Left lung (tissue), 10 donors: Measurements from ENCODE around the gene MLLT3. TPM values are rescaled to one million over a fixed set of nuclear protein-coding genes. Genes with fewer than 3 reads are reported as not detected.

ENCODE experiments used
- ATAC-seq: fragments of 200-7000 bp; cut with Tn5 transposase; one replicate; pipeline ENCODE4 v1.9.1; 2020; ENCODE audit warnings: moderate library complexity
- DNase-seq, 4 donors: peaks; one replicate each; pipeline ENCODE4 v3.0.0-alpha.2; 2013 to 2020
- H3K27ac ChIP-seq, 2 donors: fragments of 200-600 bp; sonication (generic) in 1 of 2; one replicate each; pipeline versions ENCODE4 v1.5.0 to v1.8.0; 2020 to 2021
- H3K27me3 ChIP-seq, 2 donors: fragments of 200-600 bp; sonication (generic) in 1 of 2; one replicate each; pipeline versions ENCODE4 v1.5.0 to v1.8.0; 2020 to 2021
- H3K36me3 ChIP-seq, 2 donors: fragments of 200-600 bp; sonication (generic) in 1 of 2; one replicate each; pipeline versions ENCODE4 v1.5.0 to v1.8.0; 2020 to 2021
- H3K4me1 ChIP-seq, 2 donors: fragments of 200-600 bp; one replicate each; pipeline ENCODE4 v1.8.0; 2021
- H3K4me3 ChIP-seq, 2 donors: fragments of 200-600 bp; sonication (generic) in 1 of 2; one replicate each; pipeline versions ENCODE4 v1.5.0 to v1.8.0; 2020 to 2021; ENCODE audit warnings: mild to moderate bottlenecking in 1 of 2
- H3K9me3 ChIP-seq, 2 donors: fragments of 200-600 bp; sonication (generic) in 1 of 2; one replicate each; pipeline versions ENCODE4 v1.5.0 to v1.8.0; 2020 to 2021
- CTCF ChIP-seq, 2 donors: fragments of 200-600 bp; sonication (generic) in 1 of 2; IDR thresholded peaks; one replicate each; pipeline versions ENCODE4 v1.5.0 to v1.8.0; 2021; ENCODE audit warnings: antibody characterized with exemption in 2 of 2
- intact Hi-C, 2 donors: fragments of 100-400 bp; cut with DNase I; formaldehyde crosslinking; loops; one replicate each; pipeline versions ENCODE4 v1.11.2 to v1.14.2; 2022
- polyA plus RNA-seq, 6 donors: library from polyadenylated mRNA; unstranded; fragments of 120-200 nt; gene quantifications; one replicate each; pipeline ENCODE4 v1.2.1, GENCODE V29; 2013; ENCODE audit not compliant: insufficient read length in 6 of 6
- total RNA-seq, 2 donors: library from RNA; stranded (reverse); fragmentation: NEBNext Ultra II Directional; extraction: Animal tissue kit (Norgen Biotek cat#: 25700); gene quantifications; one replicate each; pipeline ENCODE4 v1.2.1, GENCODE V29; 2021
- donor health status: DM: no; HTN: yes; CAD: no.
- donor health status: DM: no; HTN: no; CAD: no.

Gene MLLT3
- total and polyA plus RNA-seq, 8 donors = 17.0 to 38.2 (median 32.5) TPM

- H3K4me3 ChIP-seq = no peak overlapping the region
- H3K27ac ChIP-seq = no peak overlapping the region
- H3K27me3 ChIP-seq = no peaks in the 10 kb centered on the region
- intact Hi-C loops = no loop called here
- no peak for TF ChIP-seq CTCF (IDR thresholded peaks at IDR 0.05)
- H3K9me3 ChIP-seq = no peaks in the 10 kb centered on the region
- no peak for ATAC-seq
- no peaks in the 10 kb centered on the region for H3K4me1 ChIP-seq
- DNase-seq = no peak
- H3K36me3 ChIP-seq = no peaks in the 10 kb centered on the region
These were observed 29.6 kb upstream of the MLLT3 start for GRCh38 chr9:20651939-20652338.

GRCh38 chr9:20650750-20651299 is 28.5 kb upstream of the MLLT3 start:
- intact Hi-C loops = no loop called here
- Histone ChIP-seq H3K36me3 (no peaks in the 10 kb centered on the region), H3K27ac (no peak overlapping the region), H3K9me3 (no peaks in the 10 kb centered on the region), H3K4me3 (no peak overlapping the region), H3K4me1 (no peaks in the 10 kb centered on the region), H3K27me3 (no peaks in the 10 kb centered on the region)
- ATAC-seq (no peak), DNase-seq (no peak)
- TF ChIP-seq CTCF (IDR thresholded peaks at IDR 0.05) = no peak

DNA sequence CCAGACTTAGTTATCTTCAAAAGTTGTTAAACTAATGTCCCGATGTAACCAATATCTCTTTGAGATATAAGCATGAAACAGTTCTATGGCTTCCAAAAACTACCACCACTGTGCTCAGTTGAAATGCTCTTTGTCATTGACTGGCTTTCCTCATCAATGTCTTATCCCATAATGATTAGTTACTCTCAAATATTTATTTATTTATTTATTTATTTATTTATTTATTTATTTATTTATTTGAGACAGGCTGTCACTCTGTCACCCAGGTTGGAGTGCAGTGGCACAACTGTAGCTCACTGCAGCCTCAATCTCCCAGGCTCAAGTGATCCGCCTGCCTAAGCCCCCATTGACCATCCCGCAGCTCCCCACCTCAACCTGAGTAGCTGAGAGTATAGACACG is 28.0 kb upstream of the MLLT3 start:
- Histone ChIP-seq H3K27me3 (no peaks in the 10 kb centered on the region), H3K4me3 (no peak overlapping the region), H3K4me1 (no peaks in the 10 kb centered on the region), H3K9me3 (no peaks in the 10 kb centered on the region), H3K36me3 (no peaks in the 10 kb centered on the region), H3K27ac (no peak overlapping the region)
- no peak for ATAC-seq
- intact Hi-C loops = no loop called here
- no peak for TF ChIP-seq CTCF (IDR thresholded peaks at IDR 0.05)
- no peak for DNase-seq

DNA sequence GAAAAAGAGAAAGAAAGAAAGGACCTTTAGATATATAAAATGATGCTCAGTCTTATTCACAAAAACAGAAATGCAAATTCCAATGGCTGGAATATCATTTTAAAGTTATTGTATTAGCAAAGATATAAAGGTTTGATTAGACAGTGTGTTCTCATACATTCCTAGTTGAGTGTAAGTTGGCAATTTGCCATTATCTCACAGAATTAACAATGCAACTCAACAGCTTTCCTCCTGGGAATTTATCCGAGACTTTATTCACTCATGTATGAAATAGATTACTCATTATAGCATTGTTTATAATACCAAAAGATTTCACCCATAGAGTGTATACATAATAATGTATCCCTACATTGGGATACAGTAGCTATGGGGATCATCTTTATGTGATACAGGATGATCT is 27.1 kb upstream of the MLLT3 start:
- no peak for TF ChIP-seq CTCF (IDR thresholded peaks at IDR 0.05)
- Histone ChIP-seq H3K36me3 (no peaks in the 10 kb centered on the region), H3K4me1 (no peaks in the 10 kb centered on the region), H3K4me3 (no peak overlapping the region), H3K27me3 (no peaks in the 10 kb centered on the region), H3K27ac (no peak overlapping the region), H3K9me3 (no peaks in the 10 kb centered on the region)
- ATAC-seq (no peak), DNase-seq (no peak)
- intact Hi-C loops = no loop called here

DNA sequence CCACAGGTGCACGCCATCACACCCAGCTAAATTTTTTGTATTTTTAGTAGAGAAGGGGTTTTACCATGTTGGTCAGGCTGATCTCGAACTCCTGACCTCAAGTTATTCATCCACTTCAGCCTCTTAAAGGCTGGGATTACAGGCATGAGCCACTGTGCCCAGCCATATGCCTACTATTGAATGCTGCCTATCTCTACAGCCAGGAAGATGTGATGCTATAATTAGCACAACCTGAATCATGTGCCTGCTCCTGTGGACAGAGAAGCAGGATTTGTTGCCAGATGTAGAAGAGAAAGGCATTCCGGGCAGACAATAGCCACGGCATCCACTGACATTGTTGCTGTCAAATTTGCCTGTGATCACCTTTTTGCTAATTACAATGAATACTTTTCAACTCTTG is 24.4 kb upstream of the MLLT3 start:
- TF ChIP-seq CTCF (IDR thresholded peaks at IDR 0.05) = no peak
- intact Hi-C loops = no loop called here
- Histone ChIP-seq H3K4me3 (no peak overlapping the region), H3K36me3 (no peaks in the 10 kb centered on the region), H3K4me1 (no peaks in the 10 kb centered on the region), H3K9me3 (no peaks in the 10 kb centered on the region), H3K27ac (no peak overlapping the region), H3K27me3 (no peaks in the 10 kb centered on the region)
- ATAC-seq (no peak), DNase-seq (no peak)
